Liver (tissue), 9 donors: ENCODE measurements around the gene CA9. TPM values are rescaled to one million over a fixed set of nuclear protein-coding genes. Genes with fewer than 3 reads are reported as not detected.

Experiments used
- DNase-seq: peaks from one replicate; pipeline ENCODE4 v3.0.0-alpha.2; 2017; ENCODE audit warnings: low spot score
- H3K27ac ChIP-seq, 2 donors: one replicate each; pipeline ENCODE4 v1.7.0; 2013; ENCODE audit warnings: inconsistent platforms in 2 of 2, low read length in 2 of 2, control low read depth in 1 of 2, low read depth in 1 of 2, mild to moderate bottlenecking in 1 of 2
- H3K27me3 ChIP-seq, 4 donors: one replicate each; pipeline versions ENCODE4 v1.6.1 to v1.7.0; 2013; ENCODE audit warnings: low read length in 3 of 4, inconsistent platforms in 1 of 4, mild to moderate bottlenecking in 1 of 4, moderate library complexity in 1 of 4; ENCODE audit not compliant: control insufficient read depth in 4 of 4, insufficient read depth in 4 of 4
- H3K36me3 ChIP-seq, 4 donors: one replicate each; pipeline versions ENCODE4 v1.6.1 to v1.7.0; 2013; ENCODE audit warnings: low read length in 3 of 4, mild to moderate bottlenecking in 3 of 4, low read depth in 1 of 4, moderate library complexity in 1 of 4; ENCODE audit not compliant: control insufficient read depth in 4 of 4, insufficient read depth in 3 of 4
- H3K4me1 ChIP-seq, 4 donors: one replicate each; pipeline versions ENCODE4 v1.6.1 to v1.7.0; 2013; ENCODE audit warnings: low read length in 3 of 4, mild to moderate bottlenecking in 3 of 4, moderate library complexity in 1 of 4; ENCODE audit not compliant: control insufficient read depth in 4 of 4, insufficient read depth in 4 of 4
- H3K4me3 ChIP-seq, 3 donors: one replicate each; pipeline versions ENCODE4 v1.6.1 to v1.7.0; 2013; ENCODE audit warnings: low read length in 3 of 3, control low read depth in 1 of 3, low read depth in 1 of 3, mild to moderate bottlenecking in 1 of 3
- H3K9ac ChIP-seq, 2 donors: one replicate each; pipeline ENCODE4 v1.7.0; 2013; ENCODE audit warnings: low read length in 2 of 2, mild to moderate bottlenecking in 2 of 2, moderate library complexity in 2 of 2, control low read depth in 1 of 2, low read depth in 1 of 2
- H3K9me3 ChIP-seq, 4 donors: one replicate each; pipeline versions ENCODE4 v1.6.1 to v1.7.0; 2013; ENCODE audit warnings: low read length in 3 of 4; ENCODE audit not compliant: control insufficient read depth in 4 of 4
- EGR1 ChIP-seq, 2 donors: IDR thresholded peaks; 2 replicates each; pipeline ENCODE4 v1.6.1; 2016 to 2018; ENCODE audit warnings: antibody characterized with exemption in 2 of 2, low read depth in 2 of 2
- FOXA1 ChIP-seq: IDR thresholded peaks from 2 replicates; pipeline ENCODE4 v1.6.1; 2016; ENCODE audit warnings: antibody characterized with exemption
- FOXA2 ChIP-seq: IDR thresholded peaks from 2 replicates; pipeline ENCODE4 v1.6.1; 2016; ENCODE audit warnings: antibody characterized with exemption
- GABPA ChIP-seq, 2 donors: IDR thresholded peaks in 1 of 2; conservative IDR thresholded peaks in 1 of 2; 2 replicates each; pipeline ENCODE4 v1.6.1; 2016; ENCODE audit warnings: antibody characterized with exemption in 2 of 2, mild to moderate bottlenecking in 1 of 2, moderate library complexity in 1 of 2
- HNF4A ChIP-seq, 2 donors: conservative IDR thresholded peaks; 2 replicates each; pipeline ENCODE4 v1.6.1; 2016; ENCODE audit warnings: antibody characterized with exemption in 2 of 2, mild to moderate bottlenecking in 2 of 2
- HNF4G ChIP-seq: IDR thresholded peaks from 2 replicates; pipeline ENCODE4 v1.6.1; 2016; ENCODE audit warnings: antibody characterized with exemption
- NR2F2 ChIP-seq: IDR thresholded peaks from 2 replicates; pipeline ENCODE4 v1.6.1; 2016; ENCODE audit warnings: antibody characterized with exemption
- SP1 ChIP-seq: IDR thresholded peaks from 2 replicates; pipeline ENCODE4 v1.6.1; 2018; ENCODE audit warnings: antibody characterized with exemption, mild to moderate bottlenecking
- TAF1 ChIP-seq: conservative IDR thresholded peaks from 2 replicates; pipeline ENCODE4 v1.6.1; 2016; ENCODE audit warnings: antibody characterized with exemption, mild to moderate bottlenecking
- YY1 ChIP-seq: IDR thresholded peaks from 2 replicates; pipeline ENCODE4 v1.6.1; 2016; ENCODE audit warnings: antibody characterized with exemption, mild to moderate bottlenecking
- ZBTB33 ChIP-seq: IDR thresholded peaks from 2 replicates; pipeline ENCODE4 v1.6.1; 2016; ENCODE audit warnings: antibody characterized with exemption
- WGBS: extraction: QIAGEN DNeasy Blood & Tissue Kit; methylation state at CpG from one replicate; pipeline ENCODE4 v1.1.7; 2013; 5-methylcytosine and 5-hydroxymethylcytosine counted together
- polyA plus RNA-seq, 2 donors: library from polyadenylated mRNA; stranded (reverse) in 1 of 2; unstranded in 1 of 2; fragments of 200-250 nt in 1 of 2; fragments of >200 nt in 1 of 2; fragmentation: Nextera tagmentation in 1 of 2; extraction: Ambion mirVana in 1 of 2; gene quantifications; one replicate each; pipeline versions ENCODE4 v1.2.1 to v1.2.3, GENCODE V29; 2013 to 2015
- total RNA-seq, 2 donors: library from RNA; depleted of rRNA; stranded (reverse); fragments of >200 nt; gene quantifications; one replicate each; pipeline ENCODE4 v1.2.3, GENCODE V29; 2014
- TF ChIP-seq, protein P1 (sequence below): IDR thresholded peaks from 2 replicates; pipeline ENCODE4 v1.6.1; 2016; ENCODE audit warnings: antibody characterized with exemption
- TF ChIP-seq, protein P2 (sequence below): IDR thresholded peaks from 2 replicates; pipeline ENCODE4 v1.6.1; 2016; ENCODE audit warnings: antibody characterized with exemption
- TF ChIP-seq, protein P3 (sequence below): fragments of 150-350 bp; IDR thresholded peaks from 2 replicates; pipeline ENCODE4 v1.5.1; 2017; ENCODE audit warnings: improper control_type of control experiment, low read depth, low read length; ENCODE audit not compliant: missing input control
- donor health status: healthy.
- donor health status: healthy.
- donor health status: healthy.
- donor health status: healthy.
- donor health status: healthy.

The CA9 gene
- total RNA-seq, result under 1 TPM; 0.47 to 0.67 TPM
- polyA plus RNA-seq, result 1 to 10 TPM in 1 of 2 donors, under 1 TPM in 1; 0.93 to 2.2 TPM

- TF ChIP-seq FOXA2 (no peak), HNF4G (no peak), TAF1 (no peak), HNF4A (conservative IDR thresholded peaks at IDR 0.05) (no peak), EGR1 (IDR thresholded peaks at IDR 0.05; ENCODE audit: low read depth in 2 of 2) (no peak), FOXA1 (no peak), SP1 (no peak), NR2F2 (no peak), ZBTB33 (no peak), GABPA (IDR thresholded peaks at IDR 0.05 in 1 of 2, conservative IDR thresholded peaks at IDR 0.05 in 1 of 2) (no peak)
- TF ChIP-seq, protein P1, sequence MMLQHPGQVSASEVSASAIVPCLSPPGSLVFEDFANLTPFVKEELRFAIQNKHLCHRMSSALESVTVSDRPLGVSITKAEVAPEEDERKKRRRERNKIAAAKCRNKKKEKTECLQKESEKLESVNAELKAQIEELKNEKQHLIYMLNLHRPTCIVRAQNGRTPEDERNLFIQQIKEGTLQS, result no peak
- TF ChIP-seq, protein P2, sequence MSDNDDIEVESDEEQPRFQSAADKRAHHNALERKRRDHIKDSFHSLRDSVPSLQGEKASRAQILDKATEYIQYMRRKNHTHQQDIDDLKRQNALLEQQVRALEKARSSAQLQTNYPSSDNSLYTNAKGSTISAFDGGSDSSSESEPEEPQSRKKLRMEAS, result no peak
- Histone ChIP-seq H3K9ac (no peak within 1 kb of the TSS), H3K27me3 (no peaks in the 10 kb centered on the region), H3K4me3 (no peak within 1 kb of the TSS), H3K4me1 (peaks cover 6 to 17% (median 14%) of the 10 kb centered on the region in 4 donors), H3K9me3 (no peaks in the 10 kb centered on the region), H3K36me3 (no peaks in the 10 kb centered on the region), H3K27ac (no peak within 1 kb of the TSS)
- 75% methylated on average over 10 of the region's 10 CpGs for WGBS
- no peak for DNase-seq
Observed at GRCh38 chr9:35673132-35674024, at the start of gene CA9. TSS of gene CA9 (plus strand) at chr9:35673928. CDS start at chr9:35673960, 32 bp downstream.

DNA sequence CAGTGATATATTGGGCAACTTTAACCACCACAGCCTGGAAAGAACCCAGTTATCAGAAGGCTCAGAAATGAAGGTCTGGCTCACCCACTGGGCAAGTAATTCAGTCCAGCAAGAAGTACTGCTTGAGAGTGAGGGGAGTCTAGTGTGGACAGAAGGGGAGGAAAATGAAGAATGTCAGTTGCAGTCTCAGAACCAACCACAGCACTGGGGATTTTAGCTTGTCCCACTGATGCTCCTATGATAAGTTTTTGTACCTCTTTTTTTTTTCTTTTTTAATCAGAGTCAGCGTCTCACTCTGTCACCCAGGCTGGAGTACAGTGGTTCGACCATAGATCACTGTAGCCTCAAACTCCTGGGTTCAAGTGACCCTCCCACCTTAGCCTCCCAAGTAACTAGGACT is 46.2 kb upstream of the CA9 start:
- WGBS, result 93% methylated on average over 2 of the region's 2 CpGs
- no peaks in the 10 kb centered on the region for H3K9me3 ChIP-seq
- H3K4me1 ChIP-seq, result no peaks in the 10 kb centered on the region
- no peaks in the 10 kb centered on the region for H3K27me3 ChIP-seq
- H3K9ac ChIP-seq, result no peak overlapping the region
- no peaks in the 10 kb centered on the region for H3K36me3 ChIP-seq
- no peak overlapping the region for H3K27ac ChIP-seq
- no peak for TF ChIP-seq GABPA (IDR thresholded peaks at IDR 0.05 in 1 of 2, conservative IDR thresholded peaks at IDR 0.05 in 1 of 2)
- TF ChIP-seq, protein P2, result no peak
- TF ChIP-seq ZBTB33, result no peak
- TF ChIP-seq NR2F2, result no peak
- TF ChIP-seq SP1, result no peak
- no peak for TF ChIP-seq EGR1 (IDR thresholded peaks at IDR 0.05; ENCODE audit: low read depth in 2 of 2)
- TF ChIP-seq YY1, result no peak
- TF ChIP-seq, protein P3, sequence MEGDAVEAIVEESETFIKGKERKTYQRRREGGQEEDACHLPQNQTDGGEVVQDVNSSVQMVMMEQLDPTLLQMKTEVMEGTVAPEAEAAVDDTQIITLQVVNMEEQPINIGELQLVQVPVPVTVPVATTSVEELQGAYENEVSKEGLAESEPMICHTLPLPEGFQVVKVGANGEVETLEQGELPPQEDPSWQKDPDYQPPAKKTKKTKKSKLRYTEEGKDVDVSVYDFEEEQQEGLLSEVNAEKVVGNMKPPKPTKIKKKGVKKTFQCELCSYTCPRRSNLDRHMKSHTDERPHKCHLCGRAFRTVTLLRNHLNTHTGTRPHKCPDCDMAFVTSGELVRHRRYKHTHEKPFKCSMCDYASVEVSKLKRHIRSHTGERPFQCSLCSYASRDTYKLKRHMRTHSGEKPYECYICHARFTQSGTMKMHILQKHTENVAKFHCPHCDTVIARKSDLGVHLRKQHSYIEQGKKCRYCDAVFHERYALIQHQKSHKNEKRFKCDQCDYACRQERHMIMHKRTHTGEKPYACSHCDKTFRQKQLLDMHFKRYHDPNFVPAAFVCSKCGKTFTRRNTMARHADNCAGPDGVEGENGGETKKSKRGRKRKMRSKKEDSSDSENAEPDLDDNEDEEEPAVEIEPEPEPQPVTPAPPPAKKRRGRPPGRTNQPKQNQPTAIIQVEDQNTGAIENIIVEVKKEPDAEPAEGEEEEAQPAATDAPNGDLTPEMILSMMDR, result no peak
- no peak for DNase-seq
- H3K4me3 ChIP-seq, result no peak overlapping the region
